Vagina (tissue), 2 donors: Measurements from ENCODE around the gene PAK1. TPM values are rescaled to one million over a fixed set of nuclear protein-coding genes. Genes with fewer than 3 reads are reported as not detected.
A peak's percentile ranks its signal among the peaks of the same experiment; 100 is the strongest.

ENCODE experiments used
- DNase-seq, 2 donors: peaks; one replicate each; pipeline ENCODE4 v3.0.0-alpha.2; 2017; ENCODE audit errors: extremely low spot score in 2 of 2
- H3K27ac ChIP-seq: fragments of 200-600 bp; sonication (generic); one replicate; pipeline ENCODE4 v1.5.1; 2019
- H3K27me3 ChIP-seq: fragments of 200-600 bp; sonication (generic); one replicate; pipeline ENCODE4 v1.5.1; 2019
- H3K36me3 ChIP-seq, 2 donors: fragments of 200-600 bp; sonication (generic); one replicate each; pipeline ENCODE4 v1.5.1; 2017 to 2019
- H3K4me1 ChIP-seq: fragments of 200-600 bp; sonication (generic); one replicate; pipeline ENCODE4 v1.5.1; 2019
- H3K4me3 ChIP-seq, 2 donors: fragments of 200-600 bp; sonication (generic); 1 replicate in 1 of 2; 2 replicates in 1 of 2; pipeline ENCODE4 v1.5.1; 2016 to 2019
- H3K9me3 ChIP-seq: fragments of 200-600 bp; sonication (generic); one replicate; pipeline ENCODE4 v1.5.1; 2019
- CTCF ChIP-seq, 3 experiments: fragments of 450-650 bp in 2 of 3; fragments of 200-600 bp in 1 of 3; sonication (generic) in 1 of 3; IDR thresholded peaks; one replicate each; pipeline ENCODE4 v1.5.1; 2017 to 2019; ENCODE audit warnings: antibody characterized with exemption in 3 of 3, mild to moderate bottlenecking in 2 of 3, moderate library complexity in 2 of 3
- POLR2A ChIP-seq, 2 donors: fragments of 450-650 bp; IDR thresholded peaks; one replicate each; pipeline ENCODE4 v1.6.1; 2017; ENCODE audit warnings: antibody characterized with exemption in 2 of 2, mild to moderate bottlenecking in 2 of 2, moderate library complexity in 2 of 2
- POLR2AphosphoS5 ChIP-seq, 2 donors: sonication (generic); formaldehyde crosslinking; IDR thresholded peaks; one replicate each; pipeline ENCODE4 v1.9.0; 2017; ENCODE audit warnings: antibody characterized with exemption in 2 of 2, mild to moderate bottlenecking in 2 of 2, low read depth in 1 of 2; ENCODE audit not compliant: insufficient read depth in 1 of 2
- intact Hi-C: fragments of 100-400 bp; cut with DNase I; formaldehyde crosslinking; loops from one replicate; pipeline ENCODE4 v1.15.1; 2023
- total RNA-seq: library from RNA; depleted of rRNA; stranded (reverse); fragments of >200 nt; gene quantifications from one replicate; pipeline ENCODE4 v1.2.3, GENCODE V29; 2016

PAK1 gene
- total RNA-seq, 1 donor from 2014 or later, result 43.5 TPM

DNA sequence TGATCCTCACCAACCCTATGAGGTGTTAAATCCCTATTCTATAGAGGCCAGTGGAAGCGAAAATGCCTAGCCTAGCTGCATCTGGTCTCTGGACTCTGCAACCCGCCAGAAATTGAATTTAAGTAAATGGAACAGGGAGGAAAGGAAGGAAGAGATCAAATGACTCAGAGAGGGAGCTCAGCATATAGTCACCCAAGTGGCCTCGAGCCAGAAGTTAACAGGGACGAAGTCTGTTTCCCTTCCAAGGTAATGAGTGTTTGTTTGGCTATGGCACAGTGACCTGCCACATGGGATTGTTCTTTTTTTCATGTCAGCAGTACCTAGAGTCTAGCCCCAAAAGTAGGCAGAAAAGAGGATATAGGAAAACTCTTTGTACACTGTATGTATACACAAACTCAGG lies 66.3 kb downstream of the PAK1 start:
- no peak for DNase-seq
- H3K9me3 ChIP-seq, result no peaks in the 10 kb centered on the region
- H3K36me3 ChIP-seq, result no peaks in the 10 kb centered on the region
- TF ChIP-seq CTCF (IDR thresholded peaks at IDR 0.05) (no peak), POLR2AphosphoS5 (IDR thresholded peaks at IDR 0.05; ENCODE audit: insufficient read depth in 1 of 2, low read depth in 1 of 2) (peak in 1 of 2 donors; percentile 35), POLR2A (IDR thresholded peaks at IDR 0.05) (no peak)
- no peak overlapping the region for H3K4me3 ChIP-seq
- H3K27ac ChIP-seq, result no peak overlapping the region
- peaks cover 37% of the 10 kb centered on the region for H3K4me1 ChIP-seq
- intact Hi-C loops, result no loop called here
- H3K27me3 ChIP-seq, result no peaks in the 10 kb centered on the region

GRCh38 chr11:77406396-77406795 lies 67.5 kb downstream of the PAK1 start:
- no peak for DNase-seq
- no peak overlapping the region for H3K27ac ChIP-seq
- no peaks in the 10 kb centered on the region for H3K27me3 ChIP-seq
- no peaks in the 10 kb centered on the region for H3K9me3 ChIP-seq
- TF ChIP-seq POLR2A (IDR thresholded peaks at IDR 0.05) (no peak), CTCF (IDR thresholded peaks at IDR 0.05) (no peak), POLR2AphosphoS5 (IDR thresholded peaks at IDR 0.05; ENCODE audit: insufficient read depth in 1 of 2, low read depth in 1 of 2) (no peak)
- intact Hi-C loops, result no loop called here
- no peak overlapping the region for H3K4me3 ChIP-seq
- peaks cover 28% of the 10 kb centered on the region for H3K4me1 ChIP-seq
- no peaks in the 10 kb centered on the region for H3K36me3 ChIP-seq

- TF ChIP-seq CTCF (IDR thresholded peaks at IDR 0.05), result no peak
- TF ChIP-seq POLR2AphosphoS5 (IDR thresholded peaks at IDR 0.05; ENCODE audit: insufficient read depth in 1 of 2, low read depth in 1 of 2), result no peak
- TF ChIP-seq POLR2A (IDR thresholded peaks at IDR 0.05), result no peak
- H3K27ac ChIP-seq, result no peak overlapping the region
- no peaks in the 10 kb centered on the region for H3K36me3 ChIP-seq
- DNase-seq, result no peak
- no peak overlapping the region for H3K4me3 ChIP-seq
- H3K9me3 ChIP-seq, result no peaks in the 10 kb centered on the region
- H3K27me3 ChIP-seq, result no peaks in the 10 kb centered on the region
- intact Hi-C loops, result no loop called here
- peaks cover 12% of the 10 kb centered on the region for H3K4me1 ChIP-seq
These were observed 70.7 kb downstream of the PAK1 start for GRCh38 chr11:77403211-77403610.

GRCh38 chr11:77402218-77402556 lies 71.7 kb downstream of the PAK1 start:
- no peaks in the 10 kb centered on the region for H3K36me3 ChIP-seq
- no peak overlapping the region for H3K27ac ChIP-seq
- intact Hi-C loops, result no loop called here
- DNase-seq, result no peak
- peaks cover 3% of the 10 kb centered on the region for H3K4me1 ChIP-seq
- TF ChIP-seq POLR2A (IDR thresholded peaks at IDR 0.05), result no peak
- no peak for TF ChIP-seq POLR2AphosphoS5 (IDR thresholded peaks at IDR 0.05; ENCODE audit: insufficient read depth in 1 of 2, low read depth in 1 of 2)
- TF ChIP-seq CTCF (IDR thresholded peaks at IDR 0.05), result no peak
- no peaks in the 10 kb centered on the region for H3K9me3 ChIP-seq
- H3K4me3 ChIP-seq, result no peak overlapping the region
- H3K27me3 ChIP-seq, result no peaks in the 10 kb centered on the region

- H3K4me1 ChIP-seq, result no peaks in the 10 kb centered on the region
- no peak overlapping the region for H3K27ac ChIP-seq
- no peak for DNase-seq
- H3K27me3 ChIP-seq, result no peaks in the 10 kb centered on the region
- H3K4me3 ChIP-seq, result no peak overlapping the region
- intact Hi-C loops, result no loop called here
- no peaks in the 10 kb centered on the region for H3K9me3 ChIP-seq
- TF ChIP-seq POLR2AphosphoS5 (IDR thresholded peaks at IDR 0.05; ENCODE audit: insufficient read depth in 1 of 2, low read depth in 1 of 2), result no peak
- TF ChIP-seq POLR2A (IDR thresholded peaks at IDR 0.05), result no peak
- TF ChIP-seq CTCF (IDR thresholded peaks at IDR 0.05), result no peak
- no peaks in the 10 kb centered on the region for H3K36me3 ChIP-seq
These were observed 72.2 kb downstream of the PAK1 start for GRCh38 chr11:77401486-77402217.
